Ascending aorta (tissue), 2 donors: Measurements from ENCODE around the gene KCTD10. TPM values are rescaled to one million over a fixed set of nuclear protein-coding genes. Genes with fewer than 3 reads are reported as not detected.
"Not testable (repeated sequence)": the region's sequence is repeated elsewhere in the genome, so short reads cannot be mapped to it uniquely, and the experiment has no call there.

Source experiments
- DNase-seq, 2 donors: peaks; one replicate each; pipeline ENCODE4 v3.0.0-alpha.2; 2019; ENCODE audit warnings: low spot score in 2 of 2
- H3K27ac ChIP-seq, 2 donors: fragments of 200-600 bp; sonication (generic); one replicate each; pipeline ENCODE4 v1.5.1; 2016 to 2017; ENCODE audit warnings: mild to moderate bottlenecking in 1 of 2
- H3K27me3 ChIP-seq: fragments of 200-600 bp; sonication (generic); one replicate; pipeline ENCODE4 v1.5.1; 2017
- H3K36me3 ChIP-seq, 2 donors: fragments of 200-600 bp; sonication (generic); one replicate each; pipeline ENCODE4 v1.5.1; 2016
- H3K4me1 ChIP-seq, 2 donors: fragments of 200-600 bp; sonication (generic); one replicate each; pipeline ENCODE4 v1.5.1; 2016 to 2017; ENCODE audit warnings: mild to moderate bottlenecking in 1 of 2
- H3K4me3 ChIP-seq, 2 donors: fragments of 200-600 bp; sonication (generic); one replicate each; pipeline ENCODE4 v1.5.1; 2016 to 2017; ENCODE audit warnings: mild to moderate bottlenecking in 1 of 2
- H3K9me3 ChIP-seq, 2 donors: fragments of 200-600 bp; sonication (generic); one replicate each; pipeline ENCODE4 v1.5.1; 2016
- CTCF ChIP-seq, 3 experiments: fragments of 200-600 bp in 2 of 3; fragments of 450-650 bp in 1 of 3; sonication (generic) in 2 of 3; IDR thresholded peaks; one replicate each; pipeline ENCODE4 v1.5.1; 2016 to 2019; ENCODE audit warnings: antibody characterized with exemption in 3 of 3, mild to moderate bottlenecking in 1 of 3, moderate library complexity in 1 of 3
- intact Hi-C: fragments of 100-400 bp; cut with DNase I; formaldehyde crosslinking; loops from one replicate; pipeline ENCODE4 v1.15.1; 2023
- total RNA-seq: library from RNA; depleted of rRNA; stranded (reverse); fragments of >200 nt; gene quantifications from one replicate; pipeline ENCODE4 v1.1.0, GENCODE V29; 2016

Gene KCTD10
- total RNA-seq, 1 donor from 2014 or later = 102 TPM

GRCh38 chr12:109418848-109419480 lies 58.1 kb downstream of the KCTD10 start:
- intact Hi-C loops = no loop called here
- no peak for TF ChIP-seq CTCF (IDR thresholded peaks at IDR 0.05)
- DNase-seq = no peak

DNA sequence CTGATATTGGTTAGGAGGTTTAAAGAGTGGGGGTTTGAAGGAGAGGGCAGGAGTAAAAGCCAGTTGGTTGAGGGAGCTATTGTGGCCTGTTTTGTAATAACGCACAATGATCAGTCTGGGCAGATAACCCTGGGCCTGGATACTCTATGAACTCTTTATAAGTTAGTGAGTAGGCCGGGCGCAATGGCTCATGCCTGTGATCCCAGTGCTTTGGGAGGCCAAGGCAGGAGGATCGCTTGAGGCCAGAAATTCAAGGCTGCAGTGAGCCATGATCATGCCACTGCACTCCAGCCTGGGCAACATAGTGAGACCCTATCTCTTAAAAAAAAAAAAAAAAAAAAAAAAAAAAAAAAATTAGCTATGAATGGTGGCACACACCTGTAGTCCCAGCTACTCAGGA lies 71.0 kb downstream of the KCTD10 start:
- intact Hi-C loops, H3K27me3 ChIP-seq, H3K27ac ChIP-seq, H3K36me3 ChIP-seq, DNase-seq, H3K4me3 ChIP-seq, H3K4me1 ChIP-seq, H3K9me3 ChIP-seq: not testable (repeated sequence)

More at GRCh38 chr12:109418848-109419480, 58.1 kb downstream of the KCTD10 start:
- Histone ChIP-seq H3K4me3 (no peak overlapping the region), H3K27me3 (no peaks in the 10 kb centered on the region), H3K9me3 (no peaks in the 10 kb centered on the region), H3K4me1 (no peaks in the 10 kb centered on the region), H3K36me3 (no peaks in the 10 kb centered on the region), H3K27ac (no peak overlapping the region)

GRCh38 chr12:109404841-109405240 lies 72.3 kb downstream of the KCTD10 start:
- H3K27ac ChIP-seq, H3K4me1 ChIP-seq, H3K9me3 ChIP-seq, H3K36me3 ChIP-seq, DNase-seq, H3K4me3 ChIP-seq, H3K27me3 ChIP-seq, intact Hi-C loops: not testable (repeated sequence)

Other genes with a start within 250 kb of the KCTD10 start
- not detected for gene FOXN4, start 168.0 kb downstream of the KCTD10 start, total RNA-seq
- not detected for gene MYO1H, start 129.4 kb downstream of the KCTD10 start, total RNA-seq
- gene UBE3B, start 334 bp upstream of the KCTD10 start, total RNA-seq = 19.1 TPM
- gene MMAB, start 96.2 kb upstream of the KCTD10 start, total RNA-seq = 43.5 TPM
- gene MVK, start 96.5 kb upstream of the KCTD10 start, total RNA-seq = 53.1 TPM
- gene FAM222A, start 236.5 kb upstream of the KCTD10 start, total RNA-seq = 3.3 TPM